Renal cortical epithelial cell (primary cell): ENCODE data around the gene AURKB. TPM values are rescaled to one million over a fixed set of nuclear protein-coding genes. Genes with fewer than 3 reads are reported as not detected.
"Not testable (repeated sequence)": the region's sequence is repeated elsewhere in the genome, so short reads cannot be mapped to it uniquely, and the experiment has no call there.

Source experiments
- DNase-seq: peaks from one replicate; pipeline ENCODE4 v3.0.0-alpha.2; 2011; ENCODE audit warnings: low read depth
- total RNA-seq: library from RNA; depleted of rRNA; stranded (reverse); fragments of >200 nt; gene quantifications from 2 replicates; pipeline ENCODE4 v1.2.3, GENCODE V29; 2014

The AURKB gene
- total RNA-seq, 1 donor from 2014 or later = 1.0 TPM

DNA sequence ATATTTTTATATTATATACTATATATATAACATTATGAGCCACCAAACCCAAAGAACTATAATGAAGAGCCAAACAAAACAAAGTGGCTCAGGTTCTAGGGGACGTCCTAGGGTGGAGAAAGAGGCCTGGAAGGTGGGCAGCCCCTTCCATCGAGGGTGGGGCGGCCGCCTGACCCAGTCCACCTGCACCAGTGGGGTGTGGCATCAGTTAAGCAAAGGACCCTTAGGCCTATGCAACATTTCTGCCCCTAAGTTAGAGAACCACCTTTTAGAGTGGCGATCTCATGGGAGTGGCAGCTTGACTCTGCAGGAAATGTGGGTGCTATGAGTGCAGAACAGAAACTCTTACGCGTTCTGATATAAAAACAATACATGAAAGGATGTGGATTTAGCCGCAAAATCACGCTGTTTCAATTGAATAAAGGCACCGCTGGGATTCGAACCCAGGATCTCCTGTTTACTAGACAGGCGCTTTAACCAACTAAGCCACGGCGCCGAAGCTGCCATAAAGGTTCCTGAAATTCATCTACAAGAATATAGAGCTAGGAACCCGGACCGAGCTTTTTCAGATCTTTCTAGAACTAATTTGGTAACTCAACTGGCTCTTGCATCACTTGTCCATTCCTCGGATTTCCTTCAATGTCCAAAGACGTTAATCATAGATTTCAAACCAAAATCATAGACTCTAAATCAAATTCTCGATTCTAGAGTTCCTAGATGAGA, 15.6 kb upstream of the AURKB start:
- peak; percentile 42 for DNase-seq

DNA sequence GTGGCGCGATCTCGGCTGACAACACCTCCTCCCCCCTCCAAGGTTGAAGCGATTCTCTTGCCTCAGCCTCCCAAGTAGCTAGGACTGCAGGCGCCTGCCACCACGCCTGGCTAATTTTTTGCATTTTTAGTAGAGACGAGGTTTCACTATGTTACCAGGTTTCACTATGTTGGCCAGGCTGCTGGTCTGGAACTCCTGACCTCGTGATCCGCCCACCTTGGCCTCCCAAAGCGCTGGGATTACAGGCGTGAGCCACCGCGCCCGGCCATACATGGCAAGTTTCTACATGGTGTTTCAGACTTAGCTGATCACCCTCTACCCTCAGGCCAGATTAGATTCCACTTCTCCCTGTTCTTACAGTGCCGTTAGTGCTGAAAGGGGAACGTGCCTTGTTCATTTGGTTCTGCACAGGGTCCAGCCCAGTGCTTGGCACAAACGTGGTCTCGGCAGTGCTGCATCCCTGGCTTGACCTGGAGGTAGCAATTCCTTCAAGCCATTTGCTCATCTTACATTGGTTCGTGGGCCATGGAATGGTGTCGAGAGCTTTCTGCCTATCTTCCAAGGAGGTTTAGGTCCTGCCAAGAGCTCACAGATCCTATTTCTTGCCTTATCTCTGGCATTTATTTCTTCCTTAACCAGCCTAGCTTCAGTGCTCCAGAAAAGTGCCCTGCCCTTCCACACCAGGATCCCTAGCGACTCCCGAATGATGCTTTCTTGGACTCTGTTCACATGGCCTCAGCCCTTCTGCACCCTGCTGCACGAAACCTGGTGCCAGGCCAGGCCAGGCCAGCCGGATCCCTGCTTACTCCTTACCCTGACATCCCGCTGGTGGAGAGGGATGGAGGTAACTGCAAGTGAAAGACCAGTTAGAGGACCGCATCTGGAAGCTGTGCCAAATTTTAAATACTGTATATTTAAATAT, 14.8 kb upstream of the AURKB start:
- no peak for DNase-seq

DNA sequence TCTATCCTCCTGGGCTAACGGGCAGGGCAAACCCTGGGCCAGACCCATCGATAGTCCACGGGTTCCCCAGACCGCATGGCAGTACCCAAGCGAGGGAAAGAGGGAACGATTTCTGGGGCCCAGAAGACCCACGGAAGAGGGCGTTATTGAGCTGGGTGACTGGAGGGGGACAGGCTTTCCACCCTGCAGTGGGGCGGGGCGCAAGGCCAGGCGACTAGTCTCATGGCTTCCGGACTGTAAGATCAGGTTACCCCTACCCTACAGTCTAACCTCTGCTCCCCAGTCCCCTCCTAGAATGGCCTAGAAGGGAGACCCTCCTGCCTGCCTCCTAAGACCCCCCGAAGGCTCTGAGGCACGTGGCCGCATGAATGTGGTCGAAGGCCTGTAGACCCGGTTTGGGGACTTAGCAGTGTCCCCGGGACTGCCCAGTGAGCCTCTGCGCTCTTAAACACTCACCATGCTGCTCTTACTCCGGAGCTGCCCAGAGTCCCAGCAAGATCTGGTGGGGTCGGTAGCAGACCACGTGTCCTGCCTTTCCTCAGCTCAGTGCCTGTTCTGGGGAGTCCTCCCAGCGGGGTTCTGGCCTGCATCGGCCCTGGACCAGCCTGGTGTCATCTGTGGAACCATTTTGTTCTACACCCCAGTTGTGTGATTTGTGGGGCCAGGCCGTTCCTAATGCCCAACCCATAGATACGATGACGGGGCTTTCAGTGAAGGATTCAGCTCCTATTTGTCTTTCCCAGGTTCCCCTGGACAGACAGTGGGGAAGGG, 13.2 kb upstream of the AURKB start:
- no peak for DNase-seq

DNA sequence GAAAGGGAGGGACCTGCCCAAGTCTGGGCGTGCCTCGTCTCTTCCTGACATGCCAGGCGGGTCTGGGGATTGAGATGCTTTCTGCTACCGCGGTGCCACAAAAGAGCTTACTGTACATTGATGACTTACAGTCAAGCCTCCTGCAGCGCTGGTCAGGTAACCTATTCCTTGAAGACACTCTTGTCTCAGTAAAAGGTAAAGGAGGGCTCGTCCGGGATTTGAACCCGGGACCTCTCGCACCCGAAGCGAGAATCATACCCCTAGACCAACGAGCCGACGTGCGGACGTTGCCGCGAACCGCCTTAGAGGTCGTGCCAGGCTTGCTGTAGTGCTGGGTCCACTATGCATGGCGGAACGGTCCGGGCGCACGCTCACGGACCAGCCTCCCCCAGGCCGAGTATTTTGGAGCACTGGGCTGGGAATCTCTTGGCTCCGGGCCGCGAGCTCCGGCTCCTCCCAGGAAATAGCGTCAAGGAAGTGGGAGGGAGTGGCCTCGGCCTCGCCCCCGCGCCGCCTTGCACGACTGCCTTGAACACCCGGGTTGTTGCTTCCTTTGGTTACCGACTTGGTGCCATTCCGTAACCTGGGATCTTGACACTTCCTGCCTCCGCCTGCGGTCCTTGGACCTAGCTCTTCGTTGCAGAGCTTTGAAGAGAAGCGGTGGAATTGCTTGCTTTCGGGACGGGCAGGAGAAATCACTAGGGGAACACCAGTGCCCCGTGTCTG, 12.4 kb upstream of the AURKB start:
- peak; percentile 83 for DNase-seq

DNA sequence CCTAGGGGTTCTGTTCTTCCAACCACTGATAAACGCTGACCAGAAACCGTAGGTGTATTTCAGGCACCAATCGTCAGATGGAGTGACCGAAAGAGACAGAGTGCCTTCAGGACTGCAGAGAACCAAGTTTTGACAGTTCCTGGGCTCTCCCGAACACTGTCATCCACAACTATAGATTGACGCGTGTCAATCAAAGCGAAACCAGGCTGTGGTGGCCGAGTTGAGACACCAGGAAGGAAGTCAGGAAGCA, 11.9 kb upstream of the AURKB start:
- no peak for DNase-seq

DNA sequence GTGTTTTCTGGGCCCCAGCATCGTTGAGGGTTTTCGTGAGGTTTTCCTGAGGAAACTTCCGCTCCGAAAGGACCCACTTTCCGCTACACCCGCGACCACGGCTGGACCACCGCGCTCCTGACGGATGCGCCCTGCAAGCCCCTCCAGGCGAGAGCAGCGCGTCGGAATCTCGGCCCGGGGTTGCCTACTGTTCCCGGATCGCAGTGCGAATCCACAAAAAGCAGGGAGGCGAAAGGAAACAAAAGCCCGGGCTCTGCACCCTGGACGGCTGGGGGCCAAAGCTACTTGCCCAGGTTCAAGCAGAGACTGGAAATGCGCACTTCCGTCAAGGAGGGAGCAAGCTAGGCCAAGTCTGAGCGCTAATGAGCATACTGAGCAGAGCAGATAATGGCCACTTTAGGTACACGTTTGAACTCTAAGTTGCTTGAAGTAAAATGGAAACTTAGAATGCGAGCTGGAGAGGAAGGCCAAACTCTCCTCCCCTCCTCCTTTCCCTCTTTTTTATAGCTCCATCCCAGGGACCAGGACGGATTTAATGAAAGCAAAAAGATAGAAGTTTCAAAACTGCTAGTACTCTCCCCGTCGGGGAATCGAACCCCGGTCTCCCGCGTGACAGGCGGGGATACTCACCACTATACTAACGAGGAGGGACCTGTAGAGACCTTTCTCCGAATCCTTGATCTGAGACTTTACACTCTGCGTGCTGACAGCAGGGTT, 11.4 kb upstream of the AURKB start:
- DNase-seq = peak; percentile 88

DNA sequence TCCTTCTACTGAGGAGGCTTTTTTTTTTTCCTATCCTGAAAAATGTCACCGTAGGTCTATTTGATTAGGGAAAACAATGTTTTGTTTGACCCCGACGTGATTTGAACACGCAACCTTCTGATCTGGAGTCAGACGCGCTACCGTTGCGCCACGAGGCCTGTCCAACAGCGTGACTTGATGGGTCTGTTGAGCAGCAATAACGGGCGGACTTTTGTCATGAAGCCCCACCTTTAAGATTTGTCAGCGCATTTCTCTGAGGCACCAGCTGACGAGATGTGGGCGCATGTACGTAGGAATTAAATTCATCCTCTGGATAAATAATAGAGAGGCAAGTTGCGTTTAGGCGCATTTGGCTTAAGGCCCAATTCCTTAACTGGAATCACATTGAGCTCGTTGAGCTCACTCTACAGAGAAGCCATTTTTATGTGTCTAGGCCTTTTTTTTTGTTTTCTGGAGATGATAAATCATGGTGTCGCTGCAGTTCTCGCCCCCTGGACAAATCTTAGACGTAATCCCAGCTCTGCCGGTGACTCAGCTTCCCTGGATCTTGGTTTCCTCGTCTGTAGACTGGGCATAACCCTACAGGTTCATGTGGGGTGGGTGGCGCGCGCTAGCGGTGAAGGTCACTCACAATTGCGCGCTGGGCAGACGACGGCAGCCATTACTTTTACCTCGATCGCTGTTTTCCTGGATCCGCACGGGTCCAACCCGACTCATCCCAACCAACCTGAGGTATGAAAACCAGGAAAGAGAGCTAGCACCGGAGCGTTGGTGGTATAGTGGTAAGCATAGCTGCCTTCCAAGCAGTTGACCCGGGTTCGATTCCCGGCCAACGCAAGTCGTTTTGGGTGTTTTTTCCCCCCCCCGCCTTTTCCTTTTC, 10.6 kb upstream of the AURKB start:
- DNase-seq = peak; percentile 86

DNA sequence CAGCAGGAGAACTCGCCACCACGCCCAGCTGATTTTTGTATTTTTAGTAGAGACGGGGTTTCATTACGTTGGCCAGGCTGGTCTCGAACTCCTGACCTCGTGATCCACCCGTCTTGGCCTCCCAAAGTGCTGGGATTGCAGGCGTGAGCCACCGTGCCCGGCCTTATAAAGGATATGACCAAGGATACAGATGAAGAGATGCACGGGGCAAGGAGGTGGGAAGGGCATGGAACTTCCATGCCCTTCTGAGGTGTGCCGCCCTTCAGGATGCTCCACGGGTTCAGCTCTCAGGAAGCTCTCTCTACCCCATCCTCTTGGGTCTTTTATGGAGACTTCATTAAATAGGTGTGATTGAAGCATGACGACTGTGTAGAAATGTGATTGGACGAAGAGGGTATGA, 3.6 kb upstream of the AURKB start:
- DNase-seq = not testable (repeated sequence)

DNA sequence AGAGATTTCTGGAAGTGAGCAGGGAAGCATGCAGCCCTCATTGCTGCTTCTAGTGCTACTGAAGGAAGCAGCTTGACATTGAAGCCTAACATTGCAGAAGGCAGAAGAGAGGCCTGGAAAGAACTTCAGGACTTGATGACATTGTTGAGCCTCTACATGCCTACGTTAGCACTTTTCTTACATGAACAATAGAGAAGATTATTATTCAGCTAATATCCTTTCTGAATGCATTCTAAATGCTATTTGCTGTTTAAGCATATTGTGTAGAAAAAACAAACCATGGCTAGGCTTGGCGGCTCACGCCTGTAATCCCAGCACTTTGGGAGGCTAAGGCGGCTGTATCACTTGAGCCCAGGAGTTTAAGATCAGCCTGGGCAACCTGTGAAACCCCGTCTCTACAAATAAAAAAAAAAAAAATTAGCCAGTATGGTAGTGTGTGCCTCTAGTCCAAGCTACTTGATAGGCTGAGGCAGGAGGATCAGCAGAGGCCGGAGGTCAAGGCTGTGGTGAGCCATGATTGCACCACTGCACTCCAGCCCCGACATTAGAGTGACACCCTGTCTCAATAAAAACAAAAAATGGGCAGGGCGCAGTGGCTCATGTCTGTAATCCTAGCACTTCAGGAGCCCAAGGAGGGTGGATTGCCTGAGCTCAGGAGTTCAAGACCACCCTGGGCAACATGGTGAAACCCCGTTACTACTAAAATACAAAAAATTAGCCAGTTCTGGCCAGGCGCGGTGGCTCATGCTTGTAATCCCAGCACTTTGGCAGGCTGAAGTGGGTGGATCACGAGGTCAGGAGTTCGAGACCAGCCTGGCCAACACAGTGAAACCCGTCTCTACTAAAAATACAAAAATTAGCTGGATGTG, 2.2 kb upstream of the AURKB start:
- no peak for DNase-seq

DNA sequence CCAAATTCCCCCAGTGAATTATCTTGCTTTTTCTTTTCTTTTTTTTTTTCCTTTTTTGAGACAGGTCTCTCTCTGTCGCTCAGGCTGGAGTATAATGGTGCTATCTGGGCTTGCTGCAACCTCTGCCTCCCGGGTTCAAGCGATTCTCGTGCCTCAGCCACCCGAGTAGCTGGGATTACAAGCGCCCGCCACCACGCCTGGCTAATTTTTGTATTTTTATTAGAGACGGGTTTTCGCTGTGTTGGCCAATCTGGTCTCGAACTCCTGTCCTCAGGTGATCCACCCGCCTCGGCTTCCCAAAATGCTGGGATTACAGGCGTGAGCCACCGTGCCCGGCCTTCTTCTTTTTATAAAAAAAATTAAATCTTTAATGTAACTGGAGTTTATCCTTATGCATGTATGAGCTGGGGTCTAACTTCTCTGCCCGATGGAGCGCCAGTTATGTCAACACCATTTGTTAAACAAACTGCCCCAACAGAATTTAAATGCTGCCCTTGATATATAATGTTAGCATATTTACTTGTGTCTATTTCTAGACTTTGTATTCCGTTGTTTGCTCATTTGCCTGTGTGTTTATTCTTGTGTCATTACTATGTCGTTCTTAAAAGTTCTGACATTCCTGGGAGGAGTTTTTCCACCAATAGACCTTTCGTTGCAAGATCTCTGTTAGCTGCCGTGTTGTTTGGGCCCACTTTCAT, 535 bp upstream of the AURKB start:
- no peak for DNase-seq

DNA sequence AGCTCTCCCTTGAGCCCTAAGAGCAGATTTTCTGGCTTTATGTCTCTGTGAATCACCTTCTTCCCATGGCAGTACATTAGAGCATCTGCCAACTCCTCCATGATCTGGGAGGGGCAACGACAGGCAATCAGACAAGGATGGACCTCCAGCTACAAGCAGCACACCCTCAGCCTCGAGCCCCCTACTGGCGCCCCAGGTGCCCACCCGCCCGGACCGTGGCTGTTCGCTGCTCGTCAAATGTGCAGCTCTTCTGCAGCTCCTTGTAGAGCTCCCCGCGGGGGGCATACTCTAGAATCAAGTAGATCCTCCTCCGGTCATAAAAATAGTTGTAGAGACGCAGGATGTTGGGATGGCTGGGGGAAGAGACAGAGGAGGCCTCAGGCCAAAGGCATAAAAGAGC, 3.8 kb downstream of the AURKB start:
- no peak for DNase-seq

DNA sequence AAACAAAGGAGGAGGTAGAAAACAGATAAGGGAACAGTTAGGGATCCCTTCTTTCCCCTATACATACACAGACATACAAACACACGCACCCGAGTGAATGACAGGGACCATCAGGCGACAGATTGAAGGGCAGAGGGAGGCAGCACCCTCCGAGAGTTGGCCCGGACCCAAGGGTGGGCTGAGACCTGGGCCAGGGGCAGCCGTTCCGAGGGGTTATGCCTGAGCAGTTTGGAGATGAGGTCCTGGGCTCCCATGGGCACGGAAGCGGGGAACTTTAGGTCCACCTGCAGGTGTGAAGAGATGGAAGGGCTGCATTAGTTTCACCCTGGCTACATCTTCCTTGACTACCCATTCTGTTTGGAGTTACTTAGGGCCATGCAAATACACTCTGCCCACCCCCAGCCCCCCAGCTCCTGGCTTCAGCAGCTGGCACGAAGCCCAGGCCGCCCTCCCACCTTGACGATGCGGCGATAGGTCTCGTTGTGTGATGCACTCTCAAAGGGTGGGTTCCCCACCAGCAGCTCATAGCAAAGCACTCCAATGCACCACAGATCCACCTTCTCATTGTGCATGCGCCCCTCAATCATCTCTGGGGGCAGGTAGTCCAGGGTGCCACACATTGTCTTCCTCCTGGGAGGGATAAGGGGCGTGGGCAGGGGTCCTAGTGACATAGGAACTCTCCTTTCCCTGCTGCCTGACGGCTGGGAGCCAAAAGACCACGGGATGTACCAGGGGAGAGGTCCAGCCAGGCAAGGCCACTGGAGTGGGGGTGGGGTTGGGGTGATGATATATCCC, 5.4 kb downstream of the AURKB start:
- no peak for DNase-seq

DNA sequence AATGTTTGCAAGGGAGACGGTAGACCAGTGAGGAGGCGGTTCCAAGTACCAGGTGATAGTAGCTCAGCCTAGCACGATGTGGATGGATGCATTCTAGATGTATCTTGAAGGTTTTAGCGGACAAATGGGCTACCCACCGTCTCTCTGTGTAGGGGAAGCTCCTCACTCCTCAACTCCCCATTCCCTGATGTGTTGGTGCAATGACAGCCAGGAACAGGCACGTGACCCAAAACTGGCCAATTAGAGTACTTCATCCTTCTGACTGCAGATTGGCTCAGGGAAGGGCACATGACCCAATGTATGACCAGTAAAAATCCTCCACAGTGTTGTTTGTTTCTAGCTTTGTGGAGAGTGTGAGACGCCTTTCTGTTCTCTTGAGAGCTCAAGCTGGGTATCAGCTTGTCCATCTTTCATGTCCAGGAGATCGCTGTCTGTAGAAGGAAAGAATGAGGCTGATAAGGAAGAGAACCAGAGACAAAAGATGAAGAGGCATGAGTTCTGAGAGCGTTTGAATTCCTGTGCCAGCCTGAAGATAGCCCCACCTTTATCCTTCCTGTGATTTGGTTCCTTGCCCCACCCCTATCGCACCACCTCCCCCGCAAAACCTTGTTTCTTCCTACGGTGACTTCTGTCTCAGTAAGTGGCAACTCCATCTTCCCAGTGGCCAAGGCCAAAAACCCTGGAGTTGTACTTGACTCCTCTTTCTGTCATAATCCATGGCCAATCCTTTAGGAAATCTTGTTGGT, 18.1 kb downstream of the AURKB start:
- DNase-seq = peak; percentile 97

DNA sequence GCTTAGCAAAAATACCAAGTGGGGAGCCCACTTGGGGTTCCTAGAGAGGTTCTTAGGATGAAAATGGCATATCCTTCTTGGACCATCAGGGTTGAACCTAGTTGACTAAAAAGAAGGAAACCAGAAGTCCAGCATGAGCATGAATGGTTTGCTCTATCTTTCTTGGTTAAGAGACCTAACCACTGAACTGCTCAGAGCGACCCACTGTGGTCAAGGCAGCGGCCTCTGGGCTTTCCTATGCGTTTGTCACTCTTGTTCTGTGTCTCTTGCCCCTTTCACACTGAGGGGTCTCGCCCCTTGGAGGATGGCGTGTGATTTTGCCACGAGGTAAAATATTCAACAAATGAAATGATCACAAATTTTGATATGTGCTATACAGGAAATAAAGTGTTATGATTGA, 19.9 kb downstream of the AURKB start:
- DNase-seq = no peak

DNA sequence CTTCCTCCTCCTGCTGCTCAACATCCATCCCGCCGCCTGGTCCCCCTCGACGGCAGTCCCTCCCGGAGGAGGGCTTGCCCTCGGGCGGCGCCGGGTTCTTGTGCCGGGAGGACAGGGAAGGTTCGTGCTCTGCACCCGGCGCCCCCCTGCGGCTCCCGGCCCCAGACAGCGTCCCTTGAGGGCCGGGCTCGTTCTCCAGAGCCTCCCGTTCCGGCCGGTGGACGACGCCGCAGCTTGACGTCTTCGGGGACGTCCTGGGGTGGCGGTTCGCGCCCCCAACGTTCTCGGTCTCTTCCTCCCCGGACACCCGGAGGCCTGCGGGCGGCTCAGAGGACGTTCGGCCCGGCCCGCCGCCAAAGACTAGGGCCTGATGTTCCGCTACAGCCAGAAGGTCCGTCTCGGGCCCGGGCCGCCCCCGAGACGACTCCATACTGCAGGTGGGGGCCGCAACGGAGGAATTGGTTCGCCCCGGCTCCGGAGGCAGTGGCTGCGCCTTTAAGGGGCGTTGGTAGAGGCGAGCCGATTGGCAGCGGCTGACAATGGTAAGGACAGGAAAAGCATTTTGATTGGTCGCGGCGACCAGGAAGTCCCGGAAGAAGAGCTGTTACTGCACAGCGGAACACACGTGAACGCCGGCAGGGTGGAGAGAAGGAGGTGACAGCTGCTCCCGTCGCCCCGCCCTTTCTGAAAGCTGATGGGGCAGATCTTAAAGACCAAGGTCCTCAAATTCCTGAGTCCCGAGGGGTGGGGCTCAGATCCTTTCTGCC, 20.5 kb downstream of the AURKB start, which contains the start of gene BORCS6:
BORCS6 (minus strand) TSS at position 470 of the 767 bp plus-strand sequence; CDS start at position 430, 40 bp downstream.
- DNase-seq = peak; percentile 97

DNA sequence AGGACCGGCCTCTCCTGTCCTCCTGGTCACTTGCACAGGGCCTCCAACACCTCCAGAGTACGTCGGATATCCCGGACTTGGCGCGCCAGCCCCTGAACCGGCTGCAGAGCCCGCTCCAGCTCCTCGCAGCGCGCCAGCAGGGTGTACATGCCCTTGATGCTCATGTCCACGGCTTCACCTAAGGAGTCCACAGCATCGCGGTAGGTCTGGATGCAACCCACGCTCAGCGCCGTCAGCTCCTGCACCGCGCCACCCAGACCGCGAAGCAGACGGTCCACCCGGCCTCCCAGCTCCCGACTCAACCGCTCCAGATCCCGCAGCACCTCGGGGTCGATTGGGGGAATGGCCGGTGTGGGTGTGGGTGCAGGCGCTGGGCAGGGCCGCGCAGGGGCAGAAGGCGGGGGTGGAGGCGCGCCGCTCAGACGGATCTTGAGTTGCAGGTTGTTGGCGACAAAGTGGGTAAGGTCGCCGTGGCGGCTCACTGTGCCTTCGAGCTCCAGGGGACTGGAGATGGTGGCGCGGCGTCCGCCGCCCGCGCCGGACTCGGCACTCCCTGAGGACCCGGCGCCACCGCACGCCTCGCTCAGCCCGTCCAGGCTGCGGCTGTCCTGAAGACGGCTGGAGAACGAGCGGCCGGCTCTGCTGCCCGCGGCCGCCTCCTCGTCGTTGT, 21.2 kb downstream of the AURKB start:
- no peak for DNase-seq
